Left ventricle myocardium inferior (tissue), 1 donor: Measurements from ENCODE around the gene NUBP2. TPM values are rescaled to one million over a fixed set of nuclear protein-coding genes. Genes with fewer than 3 reads are reported as not detected.

ENCODE experiments used
- DNase-seq: peaks from one replicate; pipeline ENCODE4 v3.0.0-alpha.2; 2020
- H3K27ac ChIP-seq: fragments of 200-600 bp; replicated peaks from 2 replicates; pipeline ENCODE4 v1.8.0; 2021
- H3K27me3 ChIP-seq: fragments of 200-600 bp; 2 replicates; pipeline ENCODE4 v1.8.0; 2021; ENCODE audit warnings: low read depth
- H3K36me3 ChIP-seq: fragments of 200-600 bp; 2 replicates; pipeline ENCODE4 v1.8.0; 2021
- H3K4me1 ChIP-seq: fragments of 200-600 bp; 2 replicates; pipeline ENCODE4 v1.8.0; 2021
- H3K4me3 ChIP-seq: fragments of 200-600 bp; 2 replicates; pipeline ENCODE4 v1.8.0; 2021; ENCODE audit warnings: mild to moderate bottlenecking, moderate library complexity
- H3K9me3 ChIP-seq: fragments of 200-600 bp; replicated peaks from 2 replicates; pipeline ENCODE4 v1.8.0; 2021
- intact Hi-C: fragments of 100-400 bp; cut with micrococcal nuclease; formaldehyde crosslinking; loops from one replicate; pipeline ENCODE4 v1.11.0; 2022
- total RNA-seq: library from RNA; stranded (reverse); fragmentation: NEBNext Ultra II Directional; extraction: Animal tissue kit (Norgen Biotek cat#: 25700); gene quantifications from one replicate; pipeline ENCODE4 v1.2.1, GENCODE V29; 2021
- TF ChIP-seq, protein P1 (sequence below): fragments of 200-600 bp; IDR thresholded peaks from 2 replicates; pipeline ENCODE4 v1.8.0; 2021; ENCODE audit warnings: antibody characterized with exemption, mild to moderate bottlenecking, borderline replicate concordance
- donor health status: DM: no; HTN: yes; CAD: no; lungs with severe emphysema.

The NUBP2 gene
- total RNA-seq, 1 donor from 2014 or later = 36.2 TPM

DNA sequence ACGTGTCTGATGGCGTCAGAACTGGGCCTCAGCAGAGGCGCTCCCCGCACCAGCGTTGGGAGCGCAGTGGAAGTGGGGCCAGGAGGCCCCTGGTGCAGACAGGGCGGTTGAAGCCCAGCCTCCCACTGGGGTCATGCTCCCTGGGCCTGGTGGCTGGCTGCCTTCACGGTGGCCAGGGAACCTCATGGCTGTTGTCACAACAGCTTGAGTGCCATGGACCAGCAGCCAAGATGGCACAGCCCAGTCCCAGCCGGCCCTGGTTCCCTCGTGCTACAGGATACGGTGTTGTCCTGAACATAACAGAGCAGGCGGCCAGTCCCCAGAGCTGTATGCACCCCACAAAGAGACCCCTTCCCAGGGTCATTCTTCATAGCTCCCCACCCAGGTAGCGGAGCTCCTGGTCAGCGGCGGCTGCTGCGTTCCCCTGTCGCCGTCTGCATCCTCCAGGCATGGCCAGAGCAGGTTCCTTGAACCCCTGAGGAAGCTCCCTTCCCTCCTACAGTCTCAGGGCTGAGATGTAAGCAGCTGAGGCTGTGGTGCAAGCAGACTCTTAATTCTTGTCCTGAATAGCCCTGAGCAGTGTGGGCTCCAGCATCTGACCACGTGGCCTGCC lies 41.1 kb upstream of the NUBP2 start:
- Histone ChIP-seq H3K27ac (no peak overlapping the region), H3K36me3 (peaks cover 39% of the 10 kb centered on the region), H3K4me3 (no peak overlapping the region), H3K27me3 (no peaks in the 10 kb centered on the region), H3K9me3 (no peaks in the 10 kb centered on the region), H3K4me1 (no peaks in the 10 kb centered on the region)
- TF ChIP-seq, protein P1, sequence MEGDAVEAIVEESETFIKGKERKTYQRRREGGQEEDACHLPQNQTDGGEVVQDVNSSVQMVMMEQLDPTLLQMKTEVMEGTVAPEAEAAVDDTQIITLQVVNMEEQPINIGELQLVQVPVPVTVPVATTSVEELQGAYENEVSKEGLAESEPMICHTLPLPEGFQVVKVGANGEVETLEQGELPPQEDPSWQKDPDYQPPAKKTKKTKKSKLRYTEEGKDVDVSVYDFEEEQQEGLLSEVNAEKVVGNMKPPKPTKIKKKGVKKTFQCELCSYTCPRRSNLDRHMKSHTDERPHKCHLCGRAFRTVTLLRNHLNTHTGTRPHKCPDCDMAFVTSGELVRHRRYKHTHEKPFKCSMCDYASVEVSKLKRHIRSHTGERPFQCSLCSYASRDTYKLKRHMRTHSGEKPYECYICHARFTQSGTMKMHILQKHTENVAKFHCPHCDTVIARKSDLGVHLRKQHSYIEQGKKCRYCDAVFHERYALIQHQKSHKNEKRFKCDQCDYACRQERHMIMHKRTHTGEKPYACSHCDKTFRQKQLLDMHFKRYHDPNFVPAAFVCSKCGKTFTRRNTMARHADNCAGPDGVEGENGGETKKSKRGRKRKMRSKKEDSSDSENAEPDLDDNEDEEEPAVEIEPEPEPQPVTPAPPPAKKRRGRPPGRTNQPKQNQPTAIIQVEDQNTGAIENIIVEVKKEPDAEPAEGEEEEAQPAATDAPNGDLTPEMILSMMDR = no peak
- intact Hi-C loops = no loop called here
- no peak for DNase-seq

DNA sequence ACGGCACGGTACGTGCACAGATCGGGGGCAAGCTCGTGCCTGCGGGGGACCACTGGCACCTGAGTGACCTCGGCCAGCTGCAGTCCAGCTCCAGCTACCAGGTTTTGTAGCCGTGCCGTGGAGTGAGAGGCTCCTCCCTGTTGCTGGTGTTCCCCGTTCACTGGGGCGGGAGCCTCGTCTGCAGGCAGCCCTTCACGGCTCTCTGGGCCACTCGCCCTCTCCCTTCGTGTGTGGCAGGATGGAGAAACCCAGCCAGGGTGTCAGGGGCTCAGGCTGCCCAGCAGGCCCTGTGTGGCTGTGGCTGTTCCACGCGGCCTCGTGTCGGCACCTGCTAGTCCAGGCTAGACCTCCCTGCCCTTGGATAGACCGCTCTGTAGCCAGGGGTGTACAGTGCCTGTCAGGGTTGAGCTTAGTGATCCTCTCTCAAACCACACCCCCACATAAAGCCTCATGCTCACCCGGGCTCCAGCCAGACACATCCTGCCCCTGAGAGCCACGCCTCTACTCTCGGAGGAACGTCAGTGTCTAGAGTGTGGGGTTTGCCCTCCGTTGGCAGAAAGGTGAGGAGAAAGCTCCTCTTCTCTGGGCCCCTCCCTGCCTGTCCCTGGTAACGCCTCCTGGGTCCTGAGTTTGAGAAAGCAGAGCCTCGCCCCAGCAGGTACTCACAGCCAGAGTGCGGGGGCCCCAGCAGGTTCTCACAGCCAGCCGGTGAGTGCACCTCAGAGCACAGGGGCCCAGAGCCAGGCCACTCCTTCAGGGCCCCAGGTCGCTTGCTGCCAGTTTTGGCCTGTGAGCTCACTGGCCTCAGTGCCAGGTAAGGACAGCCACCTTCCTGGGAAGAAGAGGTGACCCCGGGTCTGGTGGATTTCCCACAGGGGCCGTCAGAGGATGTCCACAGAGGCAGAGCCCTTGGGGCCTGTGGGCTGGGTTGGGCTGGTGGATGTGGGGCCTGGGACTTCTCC lies 39.1 kb upstream of the NUBP2 start:
- Histone ChIP-seq H3K4me3 (no peak overlapping the region), H3K27ac (no peak overlapping the region), H3K36me3 (peaks cover 59% of the 10 kb centered on the region), H3K9me3 (no peaks in the 10 kb centered on the region), H3K27me3 (no peaks in the 10 kb centered on the region), H3K4me1 (no peaks in the 10 kb centered on the region)
- TF ChIP-seq, protein P1 = no peak
- intact Hi-C loops = no loop called here
- DNase-seq = no peak

DNA sequence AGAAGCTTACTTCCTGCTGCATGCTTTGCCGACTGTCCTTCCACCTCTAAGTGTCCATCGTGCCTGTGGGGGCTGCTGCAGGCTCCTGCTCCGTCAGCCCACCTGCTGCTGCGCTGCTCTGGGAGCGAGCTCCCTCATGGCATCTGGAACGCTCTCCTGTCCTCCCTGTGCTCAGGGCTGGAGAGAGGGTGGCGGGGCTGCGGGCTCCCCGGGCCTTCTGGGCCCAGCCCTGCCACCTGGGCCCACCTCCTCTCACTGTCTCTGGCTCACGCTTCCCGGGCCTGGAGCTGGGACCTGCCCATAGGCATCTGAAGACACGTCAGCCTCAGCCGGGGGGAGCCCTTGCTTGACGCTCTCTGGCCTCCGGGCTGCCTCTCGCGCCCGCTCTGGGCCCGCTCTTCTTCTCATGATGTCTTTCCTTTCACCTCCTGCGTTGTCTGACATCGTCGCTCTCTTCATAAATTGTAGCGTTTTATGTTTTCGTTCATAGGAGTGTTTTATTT lies 38.4 kb upstream of the NUBP2 start:
- H3K9me3 ChIP-seq = no peaks in the 10 kb centered on the region
- intact Hi-C loops = no loop called here
- no peaks in the 10 kb centered on the region for H3K27me3 ChIP-seq
- TF ChIP-seq, protein P1 = no peak
- no peaks in the 10 kb centered on the region for H3K4me1 ChIP-seq
- H3K4me3 ChIP-seq = no peak overlapping the region
- no peak for DNase-seq
- H3K36me3 ChIP-seq = peaks cover 66% of the 10 kb centered on the region
- no peak overlapping the region for H3K27ac ChIP-seq

DNA sequence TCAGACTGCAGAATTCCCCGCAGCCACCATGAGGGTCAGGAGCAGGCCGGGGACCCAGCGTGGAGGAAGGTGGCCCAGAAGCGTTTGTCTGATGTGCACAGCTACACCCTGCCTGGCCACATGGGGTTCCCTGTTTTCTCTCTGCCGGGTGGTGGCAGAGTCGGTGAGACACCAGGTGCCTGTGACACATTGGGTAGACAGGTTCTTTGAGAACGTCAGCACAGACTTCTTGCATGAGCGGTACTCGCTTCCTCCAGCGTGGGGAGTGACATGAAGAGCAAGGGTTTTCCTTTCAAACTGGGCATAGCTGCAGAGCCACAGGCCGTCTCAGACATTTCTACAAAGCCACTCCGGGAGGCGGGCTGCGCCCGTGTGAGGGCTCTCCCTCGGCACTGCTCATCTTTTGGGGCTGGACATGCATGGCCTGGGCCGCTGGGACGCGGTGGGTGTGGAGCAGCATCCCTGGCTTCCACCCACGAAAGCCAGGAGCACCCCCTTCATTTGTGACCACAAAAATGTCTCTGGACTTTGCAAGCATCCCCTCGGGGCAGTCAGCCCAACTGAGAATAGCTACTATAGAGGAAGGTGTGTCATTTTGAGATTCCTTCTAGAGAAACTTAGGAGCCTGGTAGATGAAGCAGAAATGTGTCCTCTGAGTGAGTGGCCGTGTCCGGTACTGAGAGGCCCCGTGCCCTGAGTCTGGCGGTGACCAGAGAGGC lies 37.4 kb upstream of the NUBP2 start:
- Histone ChIP-seq H3K36me3 (peaks cover 76% of the 10 kb centered on the region), H3K9me3 (no peaks in the 10 kb centered on the region), H3K27me3 (no peaks in the 10 kb centered on the region), H3K4me1 (no peaks in the 10 kb centered on the region), H3K27ac (no peak overlapping the region), H3K4me3 (no peak overlapping the region)
- TF ChIP-seq, protein P1 = no peak
- intact Hi-C loops = no loop called here
- DNase-seq = no peak
